ENCODE measurements around the gene NSRP1. TPM values are rescaled to one million over a fixed set of nuclear protein-coding genes. Genes with fewer than 3 reads are reported as not detected.

Gene NSRP1
- total and polyA plus RNA-seq, 10 of the 15 experiments (the other 5 are each of a cell fraction or from before 2014, with no cell fraction given): 12.5 to 69.7 (median 37.8) TPM

DNA sequence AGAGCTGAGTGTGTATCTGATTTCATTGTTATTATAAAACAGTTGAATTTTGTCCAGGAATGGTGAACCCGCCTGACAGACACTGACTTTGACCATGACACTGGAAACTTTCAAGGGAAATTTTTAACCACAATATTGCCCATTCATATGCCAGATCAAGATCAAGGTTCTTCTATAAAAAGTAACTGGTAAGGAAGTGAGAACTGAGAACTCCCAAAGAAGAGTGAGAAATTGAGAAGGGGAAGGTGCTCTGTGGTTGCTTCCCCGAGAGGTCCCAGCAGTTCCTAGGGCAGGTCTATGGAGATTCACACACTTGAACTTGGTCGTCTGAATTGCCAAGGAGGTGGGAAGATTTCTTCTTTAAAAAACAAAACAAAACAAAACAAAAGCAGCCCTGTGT is 91.6 kb downstream of the NSRP1 start (continued):
- peak; percentile 41 for TF ChIP-seq SMAD1 (IDR thresholded peaks at IDR 0.05; ENCODE audit: low read depth, partially characterized antibody)
- no peak for TF ChIP-seq KAT2A (conservative IDR thresholded peaks at IDR 0.05; ENCODE audit: control insufficient read depth, low read depth, low read length)
- TF ChIP-seq SIN3A (IDR thresholded peaks at IDR 0.05; ENCODE audit: low read depth, low read length): no peak
- TF ChIP-seq ZNF207 (IDR thresholded peaks at IDR 0.05; ENCODE audit: borderline replicate concordance): no peak
- no peak for TF ChIP-seq HDAC2 (IDR thresholded peaks at IDR 0.05)
- no peak for TF ChIP-seq POLR2AphosphoS5 (IDR thresholded peaks at IDR 0.05; ENCODE audit: low read length)
- no peak for TF ChIP-seq MYB (IDR thresholded peaks at IDR 0.05; ENCODE audit: borderline replicate concordance, low read depth, low read length)
- TF ChIP-seq ZNF24 (IDR thresholded peaks at IDR 0.05): no peak
- TF ChIP-seq, protein P1, sequence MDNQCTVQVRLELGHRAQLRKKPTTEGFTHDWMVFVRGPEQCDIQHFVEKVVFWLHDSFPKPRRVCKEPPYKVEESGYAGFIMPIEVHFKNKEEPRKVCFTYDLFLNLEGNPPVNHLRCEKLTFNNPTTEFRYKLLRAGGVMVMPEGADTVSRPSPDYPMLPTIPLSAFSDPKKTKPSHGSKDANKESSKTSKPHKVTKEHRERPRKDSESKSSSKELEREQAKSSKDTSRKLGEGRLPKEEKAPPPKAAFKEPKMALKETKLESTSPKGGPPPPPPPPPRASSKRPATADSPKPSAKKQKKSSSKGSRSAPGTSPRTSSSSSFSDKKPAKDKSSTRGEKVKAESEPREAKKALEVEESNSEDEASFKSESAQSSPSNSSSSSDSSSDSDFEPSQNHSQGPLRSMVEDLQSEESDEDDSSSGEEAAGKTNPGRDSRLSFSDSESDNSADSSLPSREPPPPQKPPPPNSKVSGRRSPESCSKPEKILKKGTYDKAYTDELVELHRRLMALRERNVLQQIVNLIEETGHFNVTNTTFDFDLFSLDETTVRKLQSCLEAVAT (IDR thresholded peaks at IDR 0.05): no peak
- no peak for TF ChIP-seq RFX5 (IDR thresholded peaks at IDR 0.05; ENCODE audit: low read depth, low read length)
- TF ChIP-seq, protein P2, sequence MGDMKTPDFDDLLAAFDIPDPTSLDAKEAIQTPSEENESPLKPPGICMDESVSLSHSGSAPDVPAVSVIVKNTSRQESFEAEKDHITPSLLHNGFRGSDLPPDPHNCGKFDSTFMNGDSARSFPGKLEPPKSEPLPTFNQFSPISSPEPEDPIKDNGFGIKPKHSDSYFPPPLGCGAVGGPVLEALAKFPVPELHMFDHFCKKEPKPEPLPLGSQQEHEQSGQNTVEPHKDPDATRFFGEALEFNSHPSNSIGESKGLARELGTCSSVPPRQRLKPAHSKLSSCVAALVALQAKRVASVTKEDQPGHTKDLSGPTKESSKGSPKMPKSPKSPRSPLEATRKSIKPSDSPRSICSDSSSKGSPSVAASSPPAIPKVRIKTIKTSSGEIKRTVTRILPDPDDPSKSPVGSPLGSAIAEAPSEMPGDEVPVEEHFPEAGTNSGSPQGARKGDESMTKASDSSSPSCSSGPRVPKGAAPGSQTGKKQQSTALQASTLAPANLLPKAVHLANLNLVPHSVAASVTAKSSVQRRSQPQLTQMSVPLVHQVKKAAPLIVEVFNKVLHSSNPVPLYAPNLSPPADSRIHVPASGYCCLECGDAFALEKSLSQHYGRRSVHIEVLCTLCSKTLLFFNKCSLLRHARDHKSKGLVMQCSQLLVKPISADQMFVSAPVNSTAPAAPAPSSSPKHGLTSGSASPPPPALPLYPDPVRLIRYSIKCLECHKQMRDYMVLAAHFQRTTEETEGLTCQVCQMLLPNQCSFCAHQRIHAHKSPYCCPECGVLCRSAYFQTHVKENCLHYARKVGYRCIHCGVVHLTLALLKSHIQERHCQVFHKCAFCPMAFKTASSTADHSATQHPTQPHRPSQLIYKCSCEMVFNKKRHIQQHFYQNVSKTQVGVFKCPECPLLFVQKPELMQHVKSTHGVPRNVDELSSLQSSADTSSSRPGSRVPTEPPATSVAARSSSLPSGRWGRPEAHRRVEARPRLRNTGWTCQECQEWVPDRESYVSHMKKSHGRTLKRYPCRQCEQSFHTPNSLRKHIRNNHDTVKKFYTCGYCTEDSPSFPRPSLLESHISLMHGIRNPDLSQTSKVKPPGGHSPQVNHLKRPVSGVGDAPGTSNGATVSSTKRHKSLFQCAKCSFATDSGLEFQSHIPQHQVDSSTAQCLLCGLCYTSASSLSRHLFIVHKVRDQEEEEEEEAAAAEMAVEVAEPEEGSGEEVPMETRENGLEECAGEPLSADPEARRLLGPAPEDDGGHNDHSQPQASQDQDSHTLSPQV (IDR thresholded peaks at IDR 0.05): no peak
- 0 out of 2 replicates have a peak, but pooled peaks have one; percentile 41 for TF ChIP-seq NBN (IDR thresholded peaks at IDR 0.05)
- no peak for TF ChIP-seq SRF (IDR thresholded peaks at IDR 0.05; ENCODE audit: low read depth in 2 of 2, low read length in 2 of 2)
- TF ChIP-seq, protein P3, sequence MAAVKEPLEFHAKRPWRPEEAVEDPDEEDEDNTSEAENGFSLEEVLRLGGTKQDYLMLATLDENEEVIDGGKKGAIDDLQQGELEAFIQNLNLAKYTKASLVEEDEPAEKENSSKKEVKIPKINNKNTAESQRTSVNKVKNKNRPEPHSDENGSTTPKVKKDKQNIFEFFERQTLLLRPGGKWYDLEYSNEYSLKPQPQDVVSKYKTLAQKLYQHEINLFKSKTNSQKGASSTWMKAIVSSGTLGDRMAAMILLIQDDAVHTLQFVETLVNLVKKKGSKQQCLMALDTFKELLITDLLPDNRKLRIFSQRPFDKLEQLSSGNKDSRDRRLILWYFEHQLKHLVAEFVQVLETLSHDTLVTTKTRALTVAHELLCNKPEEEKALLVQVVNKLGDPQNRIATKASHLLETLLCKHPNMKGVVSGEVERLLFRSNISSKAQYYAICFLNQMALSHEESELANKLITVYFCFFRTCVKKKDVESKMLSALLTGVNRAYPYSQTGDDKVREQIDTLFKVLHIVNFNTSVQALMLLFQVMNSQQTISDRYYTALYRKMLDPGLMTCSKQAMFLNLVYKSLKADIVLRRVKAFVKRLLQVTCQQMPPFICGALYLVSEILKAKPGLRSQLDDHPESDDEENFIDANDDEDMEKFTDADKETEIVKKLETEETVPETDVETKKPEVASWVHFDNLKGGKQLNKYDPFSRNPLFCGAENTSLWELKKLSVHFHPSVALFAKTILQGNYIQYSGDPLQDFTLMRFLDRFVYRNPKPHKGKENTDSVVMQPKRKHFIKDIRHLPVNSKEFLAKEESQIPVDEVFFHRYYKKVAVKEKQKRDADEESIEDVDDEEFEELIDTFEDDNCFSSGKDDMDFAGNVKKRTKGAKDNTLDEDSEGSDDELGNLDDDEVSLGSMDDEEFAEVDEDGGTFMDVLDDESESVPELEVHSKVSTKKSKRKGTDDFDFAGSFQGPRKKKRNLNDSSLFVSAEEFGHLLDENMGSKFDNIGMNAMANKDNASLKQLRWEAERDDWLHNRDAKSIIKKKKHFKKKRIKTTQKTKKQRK (IDR thresholded peaks at IDR 0.05; ENCODE audit: low read depth, low read length): no peak
- TF ChIP-seq ATF7 (IDR thresholded peaks at IDR 0.05; ENCODE audit: low read depth): 0 out of 2 replicates have a peak, but pooled peaks have one; percentile 28
- TF ChIP-seq TCF12 (IDR thresholded peaks at IDR 0.05; ENCODE audit: low read depth, low read length): no peak
- no peak for TF ChIP-seq EGR1 (IDR thresholded peaks at IDR 0.05; ENCODE audit: borderline replicate concordance in 1 of 2, low read depth in 2 of 2, low read length in 2 of 2)
- peak; percentile 54; the same call in 1 of the 2 replicates for TF ChIP-seq TBL1XR1 (IDR thresholded peaks at IDR 0.05; ENCODE audit: low read depth, low read length)
- TF ChIP-seq RUNX3 (IDR thresholded peaks at IDR 0.05; ENCODE audit: low read length): peak; percentile 98
- no peak for TF ChIP-seq ZNF217 (IDR thresholded peaks at IDR 0.05)
- TF ChIP-seq MTA3 (IDR thresholded peaks at IDR 0.05; ENCODE audit: borderline replicate concordance, low read length): peak; percentile 93
- TF ChIP-seq IKZF1 (conservative IDR thresholded peaks at IDR 0.05): peak; percentile 97
- TF ChIP-seq YY1 (IDR thresholded peaks at IDR 0.05; ENCODE audit: low read depth, low read length): no peak
- TF ChIP-seq BACH1 (IDR thresholded peaks at IDR 0.05; ENCODE audit: borderline replicate concordance): no peak
- TF ChIP-seq TCF3 (IDR thresholded peaks at IDR 0.05; ENCODE audit: borderline replicate concordance, insufficient read depth, low read depth, low read length): no peak
